ENCODE results near the gene HOXA4. TPM values are rescaled to one million over a fixed set of nuclear protein-coding genes. Genes with fewer than 3 reads are reported as not detected.

The HOXA4 gene
- total and polyA plus RNA-seq, 4 experiments from 2014 or later: 0.19 to 0.30 TPM; not detected in 2

DNA sequence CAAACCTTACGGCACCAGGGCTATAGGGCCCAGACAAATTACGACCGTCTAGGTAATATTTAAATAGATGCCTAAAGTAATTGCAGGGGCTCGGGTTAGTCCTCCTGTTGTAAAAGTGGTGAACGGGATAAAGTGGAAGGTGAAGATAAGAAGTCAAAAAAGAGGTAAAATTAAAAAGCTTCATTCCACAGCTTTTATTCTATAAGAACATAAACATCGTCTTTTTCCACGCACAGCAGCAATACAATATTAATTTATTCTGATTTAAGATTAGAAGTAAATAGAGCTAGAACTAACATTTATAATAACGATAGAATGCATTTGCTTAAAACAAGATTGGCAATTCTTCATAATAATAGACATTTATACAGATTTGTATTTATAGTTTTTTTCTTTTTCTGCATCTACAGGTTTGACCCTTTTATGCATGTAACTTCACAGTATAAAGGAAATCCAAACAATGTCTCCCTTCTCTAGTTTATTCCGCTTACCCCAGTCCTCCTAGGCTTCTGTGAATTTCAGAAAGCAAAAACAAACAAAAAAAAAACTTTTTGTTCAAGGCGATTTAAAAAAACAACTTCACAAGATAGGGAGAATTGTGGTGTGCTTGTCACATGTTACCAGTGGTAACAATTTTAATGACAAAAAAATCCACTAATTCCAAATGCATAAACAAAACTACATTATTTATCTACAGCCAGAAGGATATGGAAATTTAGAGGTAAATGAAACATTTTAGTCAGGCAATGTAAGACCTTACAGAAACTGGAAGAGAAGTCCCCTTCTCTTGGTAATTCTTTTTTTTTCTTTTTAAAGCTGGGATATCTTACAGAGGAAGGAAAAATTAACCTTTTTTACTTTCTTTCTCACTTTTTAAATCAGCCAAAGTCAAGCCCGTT lies 40.1 kb upstream of the HOXA4 start:
- POLR2A ChIA-PET (ENCODE audit: partially characterized antibody): interaction anchor here (0.7 to 2.7 kb wide), 3 partner anchors 13 to 16 kb away, joined by 3 to 9 read pairs (median 7); partner anchors contain the start of gene HOXA11
- H3K4me3 ChIP-seq (ENCODE audit: low read length in 2 of 2): no peak overlapping the region
- no peak overlapping the region for H3K27ac ChIP-seq (ENCODE audit: low read depth, low read length)
- DNase-seq: no peak
- Mint-ChIP-seq H3K27me3 (peaks cover 61 to 65% of the 10 kb centered on the region in 2 donors), H3K4me1 (peaks cover 16 to 50% (median 25%) of the 10 kb centered on the region in 4 donors), H3K36me3 (peaks cover 0 to 2% of the 10 kb centered on the region in 2 donors), H3K9me3 (peaks cover 0 to 42% (median 6%) of the 10 kb centered on the region in 8 donors), H3K27ac (peak overlapping the region in 3 of 7 donors; percentile 22 to 83 (median 55)), H3K4me3 (peak overlapping the region in 5 of 8 donors; percentile 17 to 50 (median 26))
- intact Hi-C loops (cut with micrococcal nuclease): no loop called here
- no peaks in the 10 kb centered on the region for H3K9me3 ChIP-seq (ENCODE audit: control insufficient read depth in 1 of 2, low read length in 2 of 2)
- peaks cover 92% of the 10 kb centered on the region for H3K27me3 ChIP-seq (ENCODE audit: insufficient read depth, low read length)
- peaks cover 48% of the 10 kb centered on the region for H3K4me1 ChIP-seq (ENCODE audit: insufficient read depth, low read length)
- H3K36me3 ChIP-seq (ENCODE audit: insufficient read depth, low read length): no peaks in the 10 kb centered on the region
- CTCF ChIA-PET (ENCODE audit: partially characterized antibody): interaction anchor here (1.0 to 1.9 kb wide), 6 partner anchors 9 to 1276 kb away, joined by 3 to 12 read pairs (median 4); no protein-coding TSS in a partner anchor

DNA sequence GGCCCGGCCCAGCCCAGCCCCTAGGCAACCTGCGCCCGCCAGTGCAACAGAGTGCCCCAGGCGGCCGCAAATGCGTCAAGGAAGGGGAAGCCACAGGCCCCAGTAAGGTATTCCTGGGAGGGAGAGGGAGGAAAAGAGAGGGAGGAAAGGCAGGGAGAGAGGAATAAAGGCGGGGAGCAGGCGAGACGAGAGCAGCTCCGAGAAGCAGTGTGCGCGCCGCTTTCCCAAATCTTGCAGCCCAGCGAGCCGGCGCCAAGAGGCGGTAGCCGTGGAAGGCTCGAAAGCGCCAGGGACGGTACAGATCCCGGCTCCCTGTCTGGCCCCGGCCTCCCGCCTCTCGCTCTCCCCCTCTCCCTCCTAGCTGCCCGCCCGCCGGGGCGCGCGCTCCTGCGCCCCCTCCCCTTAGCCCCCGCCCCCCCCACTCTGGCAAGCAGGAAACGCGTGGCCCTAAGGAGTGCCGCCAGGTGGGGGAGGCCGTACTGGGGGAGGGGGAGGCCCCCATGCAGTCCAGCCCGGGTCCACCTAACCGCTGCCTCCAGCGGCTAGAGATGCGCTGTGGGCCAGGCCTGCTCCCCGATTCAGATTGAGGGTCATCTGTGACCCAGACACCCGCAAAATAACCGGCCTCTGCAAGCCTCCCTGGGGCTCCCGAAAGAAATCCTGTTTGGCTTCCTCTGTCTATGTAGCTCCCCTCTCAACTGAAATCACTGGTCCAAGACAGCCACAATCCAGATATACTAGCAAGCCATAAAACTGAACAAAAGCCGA lies 39.3 kb upstream of the HOXA4 start:
- POLR2A ChIA-PET (ENCODE audit: partially characterized antibody): interaction anchor here (1.5 to 2.7 kb wide), 2 partner anchors 14 to 17 kb away, joined by 7 to 9 read pairs; no protein-coding TSS in a partner anchor
- H3K9me3 Mint-ChIP-seq: peaks cover 0 to 48% (median 7%) of the 10 kb centered on the region in 8 donors
- peaks cover 0 to 2% of the 10 kb centered on the region in 2 donors for H3K36me3 Mint-ChIP-seq
- Histone ChIP-seq H3K9me3 (ENCODE audit: control insufficient read depth in 1 of 2, low read length in 2 of 2) (no peaks in the 10 kb centered on the region), H3K4me1 (ENCODE audit: insufficient read depth, low read length) (peaks cover 56% of the 10 kb centered on the region), H3K36me3 (ENCODE audit: insufficient read depth, low read length) (no peaks in the 10 kb centered on the region), H3K27ac (ENCODE audit: low read depth, low read length) (no peak overlapping the region), H3K4me3 (ENCODE audit: low read length in 2 of 2) (no peak overlapping the region), H3K27me3 (ENCODE audit: insufficient read depth, low read length) (peaks cover 92% of the 10 kb centered on the region)
- H3K27me3 Mint-ChIP-seq: peaks cover 55 to 61% of the 10 kb centered on the region in 2 donors
- intact Hi-C loops (cut with micrococcal nuclease): loop anchor here (5.0 to 10.0 kb wide), 4 partner anchors 665 to 1308 kb away; partner anchors contain the start of gene SNX10
- H3K27ac Mint-ChIP-seq: peak overlapping the region in 3 of 7 donors; percentile 46 to 83 (median 57)
- H3K4me1 Mint-ChIP-seq: peaks cover 19 to 49% (median 28%) of the 10 kb centered on the region in 4 donors
- DNase-seq: peak in 1 of 5 donors; percentile 26
- CTCF ChIA-PET (ENCODE audit: partially characterized antibody): interaction anchor here (1.0 to 1.9 kb wide), 5 partner anchors 9 to 800 kb away, joined by 3 to 12 read pairs (median 4); no protein-coding TSS in a partner anchor
- peak overlapping the region in 6 of 8 donors; percentile 17 to 62 (median 43) for H3K4me3 Mint-ChIP-seq

DNA sequence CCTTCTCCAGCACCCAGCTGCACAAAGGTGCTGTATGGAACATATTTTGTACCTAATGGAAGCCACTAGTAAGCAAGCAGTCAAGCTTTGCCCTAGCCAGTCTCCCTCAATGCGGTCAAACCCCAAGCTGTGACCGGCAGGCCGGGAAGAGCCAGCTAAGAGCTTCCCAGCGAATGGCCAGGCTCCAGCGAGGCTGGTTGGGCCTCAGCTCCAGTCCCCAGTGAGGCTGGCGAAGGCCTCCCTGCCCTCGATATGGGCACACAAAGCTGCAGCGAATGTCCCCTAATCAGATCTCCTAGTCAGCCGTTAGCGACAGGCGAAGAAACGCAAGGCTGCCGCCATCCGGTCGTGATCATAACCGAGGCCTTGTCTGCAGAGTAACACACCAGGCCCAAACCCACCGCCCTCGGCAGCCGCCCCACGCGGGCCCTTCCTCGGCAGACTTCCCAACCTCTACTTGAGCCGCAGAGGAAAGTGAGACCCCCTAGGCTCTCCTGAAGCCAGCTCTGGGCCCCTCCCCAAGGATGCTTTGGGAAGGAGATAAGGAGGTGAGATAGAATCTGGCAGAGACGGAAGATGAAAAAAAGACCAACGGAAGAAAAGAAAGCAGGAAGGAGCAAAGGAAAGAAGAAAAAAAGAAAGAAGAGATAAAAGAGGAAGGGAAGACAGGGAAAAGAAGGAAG lies 37.8 kb upstream of the HOXA4 start:
- Mint-ChIP-seq H3K27me3 (peaks cover 59 to 68% of the 10 kb centered on the region in 2 donors), H3K27ac (peak overlapping the region in 6 of 7 donors; percentile 20 to 85 (median 82)), H3K4me1 (peaks cover 21 to 45% (median 32%) of the 10 kb centered on the region in 4 donors), H3K9me3 (peaks cover 0 to 57% (median 7%) of the 10 kb centered on the region in 8 donors), H3K36me3 (peaks cover 0 to 2% of the 10 kb centered on the region in 2 donors), H3K4me3 (peak overlapping the region in 7 of 8 donors; percentile 33 to 77 (median 65))
- ChIA-PET CTCF (ENCODE audit: partially characterized antibody) (interaction anchor here (1.0 to 2.0 kb wide), 4 partner anchors 11 to 19 kb away, joined by 3 to 18 read pairs (median 4); no protein-coding TSS in a partner anchor), POLR2A (ENCODE audit: partially characterized antibody) (interaction anchor here (1.0 kb wide), 1 partner anchor 22 kb away, joined by 3 read pairs; no protein-coding TSS in a partner anchor)
- H3K4me3 ChIP-seq (ENCODE audit: low read length in 2 of 2): no peak overlapping the region
- intact Hi-C loops (cut with micrococcal nuclease): loop anchor here (1.0 to 10.0 kb wide), 5 partner anchors 11 to 1306 kb away; partner anchors contain the start of gene SNX10
- no peak overlapping the region for H3K27ac ChIP-seq (ENCODE audit: low read depth, low read length)
- H3K9me3 ChIP-seq (ENCODE audit: control insufficient read depth in 1 of 2, low read length in 2 of 2): no peaks in the 10 kb centered on the region
- H3K4me1 ChIP-seq (ENCODE audit: insufficient read depth, low read length): peaks cover 51% of the 10 kb centered on the region
- no peaks in the 10 kb centered on the region for H3K36me3 ChIP-seq (ENCODE audit: insufficient read depth, low read length)
- H3K27me3 ChIP-seq (ENCODE audit: insufficient read depth, low read length): peaks cover 92% of the 10 kb centered on the region
- peak in 1 of 5 donors; percentile 31 for DNase-seq

DNA sequence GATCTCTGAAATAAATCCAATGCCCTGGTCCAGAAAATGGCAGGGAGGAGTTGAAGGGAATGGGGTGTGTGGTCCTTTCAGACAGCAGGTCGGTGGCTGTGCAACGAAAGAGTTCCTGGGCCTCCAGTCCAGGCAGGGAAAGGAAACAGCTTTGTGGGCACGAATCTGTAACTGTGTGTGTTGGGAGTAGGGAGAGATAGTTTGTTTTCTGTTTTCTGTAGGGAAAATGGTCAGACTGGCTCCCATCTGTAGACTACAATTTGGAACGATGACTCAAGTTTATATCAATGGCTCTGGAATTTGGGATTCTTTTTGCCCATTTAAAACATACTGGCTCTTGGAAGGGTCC lies 37.3 kb upstream of the HOXA4 start:
- H3K9me3 Mint-ChIP-seq: peaks cover 0 to 57% (median 7%) of the 10 kb centered on the region in 8 donors
- peaks cover 61 to 72% of the 10 kb centered on the region in 2 donors for H3K27me3 Mint-ChIP-seq
- intact Hi-C loops (cut with micrococcal nuclease): loop anchor here (1.0 to 10.0 kb wide), 5 partner anchors 11 to 1306 kb away; partner anchors contain the start of gene SNX10
- H3K27ac Mint-ChIP-seq: peak overlapping the region in 4 of 7 donors; percentile 57 to 85 (median 82)
- Histone ChIP-seq H3K27ac (ENCODE audit: low read depth, low read length) (no peak overlapping the region), H3K27me3 (ENCODE audit: insufficient read depth, low read length) (peaks cover 92% of the 10 kb centered on the region), H3K9me3 (ENCODE audit: control insufficient read depth in 1 of 2, low read length in 2 of 2) (no peaks in the 10 kb centered on the region), H3K36me3 (ENCODE audit: insufficient read depth, low read length) (no peaks in the 10 kb centered on the region), H3K4me1 (ENCODE audit: insufficient read depth, low read length) (peaks cover 48% of the 10 kb centered on the region), H3K4me3 (ENCODE audit: low read length in 2 of 2) (no peak overlapping the region)
- H3K4me3 Mint-ChIP-seq: peak overlapping the region in 6 of 8 donors; percentile 4 to 43 (median 28)
- H3K4me1 Mint-ChIP-seq: peaks cover 21 to 45% (median 31%) of the 10 kb centered on the region in 4 donors
- ChIA-PET POLR2A (ENCODE audit: partially characterized antibody) (interaction anchor here (0.6 to 1.0 kb wide), 2 partner anchors 23 to 26 kb away, joined by 3 read pairs; no protein-coding TSS in a partner anchor), CTCF (ENCODE audit: partially characterized antibody) (interaction anchor here (1.0 to 2.0 kb wide), 4 partner anchors 10 to 20 kb away, joined by 3 to 18 read pairs (median 4); no protein-coding TSS in a partner anchor)
- peaks cover 0 to 2% of the 10 kb centered on the region in 2 donors for H3K36me3 Mint-ChIP-seq
- DNase-seq: no peak

DNA sequence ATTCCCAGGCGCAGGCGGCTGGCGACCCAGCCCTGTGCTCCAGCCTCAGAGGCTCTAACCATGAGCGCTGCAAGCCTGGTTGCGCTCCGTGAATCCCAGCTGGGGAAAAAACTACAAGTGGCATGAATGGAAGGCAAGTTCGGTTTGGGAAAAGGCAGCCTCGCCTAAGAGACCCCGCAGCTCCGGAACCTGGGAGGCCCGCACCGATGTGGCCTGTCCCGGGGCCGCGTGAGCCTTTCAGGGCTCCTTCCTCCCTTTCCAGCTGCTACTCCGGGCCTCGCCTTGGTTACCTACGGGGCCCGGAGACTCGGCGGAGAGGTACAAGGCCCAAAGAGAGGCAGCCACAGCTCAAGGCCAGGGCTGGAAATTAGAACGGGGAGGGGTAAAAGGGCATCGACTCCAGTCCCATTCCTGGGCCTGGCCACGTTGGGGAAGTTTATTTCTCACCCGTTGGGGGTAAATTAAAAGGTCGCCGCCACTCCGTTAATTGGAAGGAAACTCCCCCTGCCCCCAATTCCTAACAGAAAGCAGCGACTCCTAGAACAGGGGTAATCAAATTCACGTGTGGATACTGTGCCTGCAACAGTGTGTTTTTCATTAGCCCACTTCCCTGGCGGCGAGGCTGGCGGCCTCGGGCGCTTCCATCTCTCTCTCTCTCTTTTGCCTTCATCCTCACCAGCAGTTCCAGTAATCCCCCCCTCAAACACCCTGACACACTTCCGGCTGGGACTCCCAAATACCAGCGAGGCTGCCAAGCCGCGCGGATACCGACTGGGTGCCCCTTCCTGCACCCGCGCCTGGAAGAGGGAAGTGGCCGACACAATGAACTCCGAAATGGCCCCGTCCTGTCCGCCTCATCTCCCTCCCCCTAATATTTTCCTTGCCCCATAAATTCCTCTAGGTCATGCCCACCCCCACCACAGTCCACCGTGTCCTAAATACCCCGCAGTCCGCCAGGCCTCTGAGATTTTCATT lies 36.3 kb upstream of the HOXA4 start:
- H3K27me3 ChIP-seq (ENCODE audit: insufficient read depth, low read length): peaks cover 90% of the 10 kb centered on the region
- no peak overlapping the region for H3K27ac ChIP-seq (ENCODE audit: low read depth, low read length)
- H3K4me1 ChIP-seq (ENCODE audit: insufficient read depth, low read length): peaks cover 37% of the 10 kb centered on the region
- peaks cover 55 to 68% of the 10 kb centered on the region in 2 donors for H3K27me3 Mint-ChIP-seq
- ChIA-PET POLR2A (ENCODE audit: partially characterized antibody) (interaction anchor here (1.0 to 1.9 kb wide), 4 partner anchors 12 to 23 kb away, joined by 3 to 5 read pairs (median 4); no protein-coding TSS in a partner anchor), CTCF (ENCODE audit: partially characterized antibody) (interaction anchor here (1.0 to 2.1 kb wide), 7 partner anchors 10 to 1305 kb away, joined by 3 to 5 read pairs (median 3); no protein-coding TSS in a partner anchor)
- peaks cover 14 to 37% (median 23%) of the 10 kb centered on the region in 4 donors for H3K4me1 Mint-ChIP-seq
- no peaks in the 10 kb centered on the region for H3K36me3 Mint-ChIP-seq
- peak overlapping the region in 5 of 7 donors; percentile 50 to 85 (median 57) for H3K27ac Mint-ChIP-seq
- no peak for DNase-seq
- H3K4me3 ChIP-seq (ENCODE audit: low read length in 2 of 2): no peak overlapping the region
- H3K4me3 Mint-ChIP-seq: peak overlapping the region in 5 of 8 donors; percentile 7 to 60 (median 36)
- peaks cover 0 to 54% (median 5%) of the 10 kb centered on the region in 8 donors for H3K9me3 Mint-ChIP-seq
- intact Hi-C loops (cut with micrococcal nuclease): loop anchor here (5.0 to 10.0 kb wide), 4 partner anchors 662 to 1305 kb away; partner anchors contain the start of gene SNX10
- no peaks in the 10 kb centered on the region for H3K36me3 ChIP-seq (ENCODE audit: insufficient read depth, low read length)
- H3K9me3 ChIP-seq (ENCODE audit: control insufficient read depth in 1 of 2, low read length in 2 of 2): no peaks in the 10 kb centered on the region
